Neuron (in vitro differentiated cells): Measurements from ENCODE around the gene NELL1.

Experiments used
- H2AFZ ChIP-seq: one replicate; pipeline ENCODE4 v1.6.1; 2013; ENCODE audit warnings: low read depth, mild to moderate bottlenecking, inconsistent platforms, low read length, moderate library complexity
- H3K27me3 ChIP-seq: one replicate; pipeline ENCODE4 v1.6.1; 2013; ENCODE audit warnings: low read length; ENCODE audit not compliant: insufficient read depth
- H3K36me3 ChIP-seq: one replicate; pipeline ENCODE4 v1.6.1; 2013; ENCODE audit warnings: low read length; ENCODE audit not compliant: insufficient read depth
- H3K4me1 ChIP-seq: one replicate; pipeline ENCODE4 v1.6.1; 2013; ENCODE audit warnings: low read length; ENCODE audit not compliant: insufficient read depth
- H3K4me3 ChIP-seq: 2 replicates; pipeline ENCODE4 v1.5.1; 2013; ENCODE audit warnings: mild to moderate bottlenecking, low read length, moderate library complexity
- H3K9me3 ChIP-seq: one replicate; pipeline ENCODE4 v1.6.1; 2013; ENCODE audit warnings: low read length

The NELL1 gene

DNA sequence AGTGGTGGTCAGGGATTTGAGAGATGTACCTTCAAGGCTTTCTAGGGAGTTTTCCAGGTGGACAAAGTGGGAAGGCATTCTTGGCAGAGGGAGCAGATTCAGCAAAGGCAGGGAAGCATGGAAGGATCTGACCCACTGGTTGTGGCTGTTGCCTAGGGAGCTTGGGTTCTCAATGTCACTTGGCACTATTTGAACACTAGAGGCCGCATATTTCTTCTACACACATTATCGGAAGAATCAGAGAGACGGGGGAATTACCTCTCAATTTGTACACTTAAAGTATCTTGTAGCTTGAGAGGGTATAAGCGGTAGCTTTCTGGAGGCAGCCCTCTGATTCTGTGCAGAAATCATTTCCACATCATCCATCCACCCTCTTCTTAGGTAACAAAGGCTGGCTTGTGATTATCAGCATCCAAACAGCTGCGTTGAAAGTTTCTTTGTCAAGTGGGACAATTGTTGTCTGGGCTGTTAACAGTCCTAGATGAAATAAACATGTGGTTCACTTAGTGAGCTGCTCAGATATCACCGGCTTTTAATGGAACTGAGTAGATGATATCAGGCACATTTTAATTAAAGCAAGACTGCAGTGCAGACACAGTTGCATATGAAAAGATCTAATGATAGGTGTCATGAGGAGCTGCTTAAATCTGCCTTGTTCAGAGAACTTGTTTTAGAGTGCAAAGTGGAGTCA lies 2.6 kb downstream of the NELL1 start:
- H3K27me3 ChIP-seq, result peaks cover 54% of the 10 kb centered on the region
- no peaks in the 10 kb centered on the region for H3K36me3 ChIP-seq
- H3K4me3 ChIP-seq, result no peak overlapping the region
- no peak overlapping the region for H2AFZ ChIP-seq
- H3K4me1 ChIP-seq, result peaks cover 10% of the 10 kb centered on the region
- no peaks in the 10 kb centered on the region for H3K9me3 ChIP-seq

DNA sequence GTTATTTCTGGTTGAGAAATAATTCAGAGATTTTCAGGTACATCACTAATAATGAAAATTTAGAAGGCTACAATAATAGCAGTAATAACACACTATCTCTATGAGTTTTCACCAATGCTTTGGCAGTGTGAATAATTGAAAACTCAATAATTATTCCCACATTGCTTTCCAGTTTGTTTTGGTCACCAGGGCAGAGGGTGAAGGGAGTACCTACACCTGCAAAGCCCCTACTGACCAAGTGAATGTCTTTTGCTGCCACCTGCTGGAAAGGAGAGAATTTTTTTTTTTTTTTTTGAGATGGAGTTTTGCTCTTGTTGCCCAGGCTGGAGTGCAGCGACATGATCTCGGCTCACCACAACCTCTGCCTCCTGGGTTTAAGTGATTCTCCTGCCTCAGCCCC lies 3.2 kb downstream of the NELL1 start:
- no peak overlapping the region for H3K4me3 ChIP-seq
- H3K36me3 ChIP-seq, result no peaks in the 10 kb centered on the region
- H2AFZ ChIP-seq, result no peak overlapping the region
- H3K4me1 ChIP-seq, result peaks cover 10% of the 10 kb centered on the region
- peaks cover 48% of the 10 kb centered on the region for H3K27me3 ChIP-seq
- H3K9me3 ChIP-seq, result no peaks in the 10 kb centered on the region

DNA sequence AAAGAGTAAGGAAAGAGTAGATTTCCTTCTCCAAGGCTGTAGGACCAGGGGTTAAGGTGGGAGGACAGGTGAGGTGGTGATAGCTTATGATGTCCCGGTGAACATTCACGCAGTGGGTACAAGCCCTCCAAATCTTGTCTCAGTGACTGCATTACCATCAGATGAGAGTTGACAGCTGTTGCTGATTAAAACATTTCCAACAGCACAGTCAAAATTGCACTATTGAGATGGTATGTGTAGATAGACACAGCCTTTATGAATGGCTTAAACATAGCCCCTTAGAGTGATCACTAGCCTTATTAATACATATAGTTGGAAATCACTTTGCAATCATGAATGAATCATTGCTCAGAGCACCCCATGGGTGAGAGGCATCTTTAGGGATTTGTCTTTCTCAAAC lies 7.3 kb downstream of the NELL1 start:
- H3K27me3 ChIP-seq, result peaks cover 11% of the 10 kb centered on the region
- H2AFZ ChIP-seq, result no peak overlapping the region
- peaks cover 4% of the 10 kb centered on the region for H3K4me1 ChIP-seq
- H3K9me3 ChIP-seq, result no peaks in the 10 kb centered on the region
- H3K4me3 ChIP-seq, result no peak overlapping the region
- H3K36me3 ChIP-seq, result no peaks in the 10 kb centered on the region

DNA sequence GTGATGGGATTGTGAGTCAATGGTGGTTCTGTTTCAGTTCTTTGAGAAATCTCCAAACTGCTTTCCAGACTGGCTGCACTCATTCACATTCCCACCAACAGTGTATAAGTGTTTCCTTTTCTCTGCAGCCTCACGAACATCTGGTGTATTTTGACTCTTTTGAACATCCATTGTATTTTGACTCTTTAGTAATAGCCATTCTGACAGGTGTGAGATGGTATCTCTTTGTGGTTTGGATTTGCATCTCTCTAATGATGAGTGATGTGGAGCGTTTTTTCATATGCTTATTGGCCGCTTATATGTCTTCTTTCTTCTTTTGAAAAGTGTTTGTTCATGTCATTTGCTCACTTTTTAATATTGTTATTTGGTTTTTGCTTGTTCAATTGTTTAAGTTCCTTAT lies 19.4 kb downstream of the NELL1 start:
- Histone ChIP-seq H3K9me3 (no peaks in the 10 kb centered on the region), H3K4me1 (no peaks in the 10 kb centered on the region), H3K4me3 (no peak overlapping the region), H3K27me3 (no peaks in the 10 kb centered on the region), H3K36me3 (no peaks in the 10 kb centered on the region), H2AFZ (no peak overlapping the region)

DNA sequence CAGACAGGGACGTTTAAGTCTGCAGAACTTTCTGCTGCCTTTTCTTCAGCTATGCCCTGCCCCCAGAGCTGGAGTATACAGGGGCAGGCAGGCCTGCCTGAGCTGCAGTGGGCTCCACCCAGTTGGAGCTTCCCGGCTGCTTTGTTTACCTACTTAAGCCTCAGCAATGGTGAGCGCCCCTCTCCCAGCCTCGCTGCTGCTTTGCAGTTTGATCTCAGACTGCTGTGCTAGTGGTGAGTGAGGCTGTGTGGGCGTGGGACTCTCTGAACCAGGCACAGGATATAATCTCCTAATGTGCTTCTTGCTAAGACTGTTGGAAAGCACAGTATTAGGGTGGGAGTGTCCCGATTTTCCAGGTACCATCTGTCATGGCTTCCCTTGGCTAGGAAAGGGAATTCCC lies 38.5 kb downstream of the NELL1 start:
- no peaks in the 10 kb centered on the region for H3K27me3 ChIP-seq
- H3K4me1 ChIP-seq, result no peaks in the 10 kb centered on the region
- no peaks in the 10 kb centered on the region for H3K9me3 ChIP-seq
- no peak overlapping the region for H3K4me3 ChIP-seq
- H3K36me3 ChIP-seq, result no peaks in the 10 kb centered on the region
- H2AFZ ChIP-seq, result no peak overlapping the region

DNA sequence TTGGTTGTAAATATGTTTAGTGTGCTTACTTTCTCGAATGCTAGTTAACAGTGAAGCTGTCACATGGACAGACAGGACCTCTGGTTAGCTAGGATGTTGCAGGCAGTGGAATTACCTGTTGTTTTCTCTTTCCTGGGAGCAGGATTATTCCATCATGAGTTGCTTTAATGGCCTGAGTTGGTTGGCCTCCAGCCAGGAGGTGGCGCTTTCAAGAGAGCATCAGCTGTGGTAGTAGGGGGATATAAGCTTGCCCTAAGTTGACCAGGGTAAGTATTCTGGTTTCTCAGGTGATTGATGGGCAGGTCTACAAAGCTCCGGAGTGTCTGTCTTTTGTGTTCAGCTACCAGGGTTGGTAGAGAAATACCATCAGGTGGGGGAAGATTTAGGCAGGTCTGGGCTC lies 43.5 kb downstream of the NELL1 start:
- no peak overlapping the region for H2AFZ ChIP-seq
- H3K27me3 ChIP-seq, result no peaks in the 10 kb centered on the region
- H3K36me3 ChIP-seq, result no peaks in the 10 kb centered on the region
- no peaks in the 10 kb centered on the region for H3K4me1 ChIP-seq
- H3K9me3 ChIP-seq, result no peaks in the 10 kb centered on the region
- H3K4me3 ChIP-seq, result no peak overlapping the region

- Histone ChIP-seq H3K36me3 (no peaks in the 10 kb centered on the region), H3K4me1 (no peaks in the 10 kb centered on the region), H2AFZ (no peak overlapping the region), H3K9me3 (no peaks in the 10 kb centered on the region), H3K27me3 (no peaks in the 10 kb centered on the region), H3K4me3 (no peak overlapping the region)
Measured at GRCh38 chr11:20715464-20715863, 46.1 kb downstream of the NELL1 start.

GRCh38 chr11:20715931-20716330 lies 46.5 kb downstream of the NELL1 start:
- no peaks in the 10 kb centered on the region for H3K9me3 ChIP-seq
- H3K4me1 ChIP-seq, result no peaks in the 10 kb centered on the region
- H3K27me3 ChIP-seq, result no peaks in the 10 kb centered on the region
- H3K36me3 ChIP-seq, result no peaks in the 10 kb centered on the region
- H2AFZ ChIP-seq, result no peak overlapping the region
- no peak overlapping the region for H3K4me3 ChIP-seq

DNA sequence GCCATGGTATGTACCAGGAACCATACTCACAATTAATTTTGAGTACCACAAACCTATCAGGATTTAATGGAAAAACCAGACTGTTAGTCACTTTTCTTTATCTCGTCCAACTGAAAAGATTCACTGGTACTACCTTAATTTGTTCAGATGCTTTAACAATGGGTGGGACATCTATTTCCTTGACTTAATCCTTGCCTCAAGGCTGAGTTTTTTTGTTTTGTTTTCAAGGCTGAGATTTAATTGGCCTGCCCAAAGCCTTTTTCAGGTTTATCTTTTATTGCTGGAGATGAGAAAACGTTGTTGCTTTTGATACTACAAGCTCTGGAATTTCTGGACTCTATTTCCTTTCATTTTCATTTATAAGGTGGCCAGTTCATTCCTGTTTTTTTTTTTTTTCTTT lies 50.4 kb downstream of the NELL1 start:
- no peaks in the 10 kb centered on the region for H3K9me3 ChIP-seq
- H3K36me3 ChIP-seq, result no peaks in the 10 kb centered on the region
- no peak overlapping the region for H2AFZ ChIP-seq
- no peak overlapping the region for H3K4me3 ChIP-seq
- no peaks in the 10 kb centered on the region for H3K27me3 ChIP-seq
- H3K4me1 ChIP-seq, result no peaks in the 10 kb centered on the region

GRCh38 chr11:20723366-20723765 lies 54.0 kb downstream of the NELL1 start:
- Histone ChIP-seq H2AFZ (no peak overlapping the region), H3K36me3 (no peaks in the 10 kb centered on the region), H3K9me3 (no peaks in the 10 kb centered on the region), H3K4me1 (no peaks in the 10 kb centered on the region), H3K27me3 (no peaks in the 10 kb centered on the region), H3K4me3 (no peak overlapping the region)

DNA sequence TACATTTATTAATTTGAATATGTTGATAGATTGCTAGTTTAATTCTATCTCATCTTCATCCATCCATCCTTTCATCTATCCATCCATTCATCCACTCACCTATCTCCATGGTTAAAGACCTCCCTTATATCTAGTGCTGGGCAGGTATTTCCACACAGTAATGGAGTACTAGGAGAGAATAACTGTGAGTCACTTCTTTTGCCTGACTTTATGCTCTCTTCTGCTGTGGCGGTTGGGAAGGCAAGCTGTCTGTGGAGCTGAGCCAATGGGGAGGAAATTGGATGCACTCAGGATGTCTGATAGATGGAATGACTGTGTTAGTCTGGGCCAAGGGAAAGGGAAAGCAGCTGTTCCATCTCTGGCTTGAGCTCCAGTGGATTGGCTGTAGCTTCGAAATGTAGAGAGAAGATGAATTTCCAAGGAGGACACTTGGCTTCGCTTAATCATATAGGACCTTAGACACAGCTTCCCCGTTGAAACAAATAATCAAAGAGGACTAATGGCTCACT lies 60.3 kb downstream of the NELL1 start:
- no peaks in the 10 kb centered on the region for H3K9me3 ChIP-seq
- H3K4me1 ChIP-seq, result no peaks in the 10 kb centered on the region
- H2AFZ ChIP-seq, result no peak overlapping the region
- no peaks in the 10 kb centered on the region for H3K36me3 ChIP-seq
- H3K4me3 ChIP-seq, result no peak overlapping the region
- no peaks in the 10 kb centered on the region for H3K27me3 ChIP-seq

- Histone ChIP-seq H3K27me3 (no peaks in the 10 kb centered on the region), H3K9me3 (no peaks in the 10 kb centered on the region), H3K36me3 (no peaks in the 10 kb centered on the region), H2AFZ (no peak overlapping the region), H3K4me3 (no peak overlapping the region), H3K4me1 (no peaks in the 10 kb centered on the region)
Measured at GRCh38 chr11:20731676-20732215, 62.4 kb downstream of the NELL1 start.

GRCh38 chr11:20739107-20739506 lies 69.7 kb downstream of the NELL1 start:
- Histone ChIP-seq H3K27me3 (no peaks in the 10 kb centered on the region), H3K4me1 (peaks cover 11% of the 10 kb centered on the region), H3K36me3 (no peaks in the 10 kb centered on the region), H3K4me3 (no peak overlapping the region), H2AFZ (no peak overlapping the region), H3K9me3 (no peaks in the 10 kb centered on the region)

DNA sequence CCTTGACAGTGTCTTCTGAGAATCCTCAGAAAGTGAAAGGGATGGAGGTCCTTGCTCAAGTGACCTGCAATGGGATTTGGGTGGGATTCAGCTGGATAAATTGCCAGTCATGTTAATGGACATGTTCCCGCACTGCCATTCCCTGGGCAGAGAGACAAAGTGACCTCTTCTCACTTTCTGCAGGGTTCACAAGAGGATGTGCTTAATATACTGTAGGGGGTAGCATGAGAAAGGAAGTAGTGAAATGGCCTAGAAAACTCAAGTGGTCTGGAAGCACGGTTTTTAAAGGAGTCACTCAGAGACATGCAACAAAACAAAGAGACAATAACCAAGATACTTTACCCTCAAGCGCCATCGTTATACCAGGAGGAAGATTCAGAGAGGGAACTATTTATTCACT lies 70.2 kb downstream of the NELL1 start:
- H3K9me3 ChIP-seq, result no peaks in the 10 kb centered on the region
- H2AFZ ChIP-seq, result no peak overlapping the region
- no peak overlapping the region for H3K4me3 ChIP-seq
- no peaks in the 10 kb centered on the region for H3K27me3 ChIP-seq
- H3K36me3 ChIP-seq, result no peaks in the 10 kb centered on the region
- H3K4me1 ChIP-seq, result peaks cover 11% of the 10 kb centered on the region
